NCI-H2196 (cell line): Measurements from ENCODE around the gene POU6F2.

Source experiments
- DNase-seq: peaks from one replicate; lab custom pipeline; 2025; ENCODE audit not compliant: unreplicated experiment; lab: John Stamatoyannopoulos, UW

The POU6F2 gene

DNA sequence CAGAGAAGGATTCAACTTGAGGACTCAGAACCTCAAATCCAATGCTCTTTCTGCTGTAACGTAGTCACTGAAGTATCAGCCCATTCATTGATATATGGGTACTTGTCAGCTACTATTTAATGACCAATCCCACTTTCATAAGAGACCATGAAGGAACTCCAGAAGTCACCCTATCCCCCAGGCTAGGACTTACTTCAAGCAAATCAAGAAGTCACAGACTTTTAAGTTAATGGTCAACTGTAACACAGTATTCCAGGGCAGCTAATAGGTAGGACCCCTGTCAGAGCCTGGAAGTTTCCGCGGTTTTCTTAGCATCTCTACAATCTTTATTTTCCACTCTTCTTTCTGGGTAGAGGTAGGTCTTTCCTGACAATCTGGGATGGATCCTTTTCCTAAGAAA lies 269.9 kb downstream of the POU6F2 start:
- no peak for DNase-seq

DNA sequence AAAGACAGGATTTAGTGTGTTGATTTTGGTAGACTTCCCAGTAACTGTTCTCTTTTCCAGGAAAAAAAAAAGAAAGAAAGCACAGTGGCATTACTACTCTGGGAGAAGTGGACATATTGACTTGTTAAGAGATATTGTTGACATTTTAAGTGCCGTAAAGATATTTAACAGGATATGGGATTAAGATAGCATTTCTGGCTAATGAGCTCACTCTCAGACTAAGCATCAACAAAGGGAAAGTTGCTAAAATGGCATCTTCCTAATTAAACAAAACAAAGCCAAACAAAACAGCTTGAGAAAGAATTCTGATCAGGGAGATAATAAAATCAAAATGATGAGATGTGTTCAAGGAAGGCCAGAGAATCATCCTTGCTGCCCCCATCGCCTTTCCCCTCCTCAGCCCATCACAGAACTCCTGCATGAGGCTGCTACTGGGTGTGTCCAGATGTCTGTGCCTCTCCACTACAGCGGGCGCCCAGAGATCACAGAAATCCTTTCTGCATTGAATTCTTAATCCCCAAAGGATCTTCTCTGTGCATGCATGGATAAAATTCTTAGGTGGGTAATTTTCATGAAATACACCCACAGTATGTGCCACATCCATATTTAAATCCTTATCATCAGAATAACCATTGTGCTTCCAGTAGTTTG lies 270.5 kb downstream of the POU6F2 start:
- no peak for DNase-seq

DNA sequence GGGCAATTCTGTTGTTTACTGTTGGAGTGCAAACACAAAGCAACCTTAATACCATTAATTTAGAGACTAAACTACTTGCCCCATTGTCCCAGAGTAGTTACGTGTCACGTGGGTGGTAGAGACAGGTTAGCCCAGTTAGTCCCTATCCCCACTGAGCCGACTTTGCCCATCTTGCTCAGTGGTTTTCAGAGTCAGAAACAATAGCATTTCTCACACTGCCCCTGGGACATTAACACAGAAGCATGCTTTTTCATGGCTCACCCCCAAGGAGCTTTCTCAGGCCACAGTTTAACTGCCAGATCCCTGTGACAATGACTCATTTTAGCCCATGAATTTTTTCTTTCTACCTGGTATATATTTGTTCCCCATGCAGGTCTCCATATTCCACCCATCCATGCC lies 271.0 kb downstream of the POU6F2 start:
- DNase-seq: no peak

DNA sequence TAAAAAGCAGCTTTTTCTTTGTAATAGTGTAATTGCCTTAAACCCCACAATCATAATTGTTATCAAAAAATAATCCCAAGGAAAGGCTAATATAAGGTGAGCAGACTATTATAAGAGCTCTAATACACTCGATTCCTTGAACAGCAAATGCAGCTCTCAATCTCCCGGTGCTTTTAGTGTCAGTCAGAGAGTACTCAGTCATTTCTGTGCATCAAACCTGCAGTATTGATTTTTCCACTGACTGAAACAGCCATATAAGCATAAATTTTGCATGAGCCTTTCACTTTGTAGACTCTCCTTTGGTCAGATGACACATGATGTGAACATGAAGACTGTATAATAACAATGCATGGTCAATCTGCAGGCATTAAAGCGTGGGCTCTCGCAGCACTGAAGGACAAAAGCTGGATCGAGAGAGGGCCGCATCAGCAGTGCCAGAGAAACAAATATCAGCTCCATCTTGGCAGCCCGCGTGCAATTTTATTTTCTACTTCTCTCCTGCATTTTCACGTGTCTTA lies 272.0 kb downstream of the POU6F2 start:
- DNase-seq: no peak

DNA sequence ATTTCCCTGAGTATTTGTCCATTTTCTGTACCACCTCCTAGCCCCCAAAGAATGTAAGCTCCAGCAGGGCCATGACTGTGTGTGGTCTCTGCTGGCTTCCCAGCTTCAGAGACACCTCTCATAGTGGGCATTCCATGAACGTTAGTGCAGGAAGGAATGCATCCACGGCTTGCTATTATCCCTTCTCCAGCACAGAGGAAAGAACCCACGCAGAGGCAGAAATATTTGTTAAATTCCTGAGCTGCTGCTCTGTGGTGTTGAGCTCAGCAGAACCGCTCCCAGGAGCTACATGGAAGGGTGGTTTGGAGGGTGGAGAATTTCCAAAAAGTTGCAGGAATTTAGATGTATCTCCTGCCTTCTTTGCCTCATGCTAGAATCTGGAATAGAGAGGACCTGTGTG lies 275.2 kb downstream of the POU6F2 start:
- DNase-seq: no peak

DNA sequence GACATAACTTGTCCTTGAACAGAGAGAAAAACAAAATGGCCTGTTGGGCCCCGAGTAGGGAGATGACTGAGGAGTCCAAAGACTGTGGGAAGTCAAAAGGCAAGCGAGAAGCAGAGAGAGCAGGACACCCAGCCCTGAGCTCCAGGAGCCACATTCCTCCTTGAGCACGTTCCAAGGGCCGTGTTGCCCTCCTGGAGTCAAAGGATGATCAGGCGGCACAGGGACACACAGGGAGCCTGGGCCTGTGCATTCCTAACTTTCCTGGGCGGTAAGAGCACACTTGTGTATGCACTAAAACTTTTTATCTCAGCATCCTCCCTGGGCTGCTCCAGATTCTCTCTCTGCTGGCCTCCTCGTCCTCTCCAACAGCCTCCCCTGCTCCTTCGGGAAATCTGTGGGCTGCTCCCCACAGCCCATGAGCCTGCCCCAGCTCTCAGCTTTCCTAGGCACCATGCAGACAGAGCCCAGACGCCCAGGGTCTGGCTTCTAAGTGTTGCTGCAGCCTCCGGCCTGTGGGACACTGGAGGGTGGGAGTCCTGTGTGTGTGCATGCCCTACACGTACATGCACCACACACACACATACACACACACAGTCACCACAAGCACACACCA lies 281.8 kb downstream of the POU6F2 start:
- DNase-seq: no peak

DNA sequence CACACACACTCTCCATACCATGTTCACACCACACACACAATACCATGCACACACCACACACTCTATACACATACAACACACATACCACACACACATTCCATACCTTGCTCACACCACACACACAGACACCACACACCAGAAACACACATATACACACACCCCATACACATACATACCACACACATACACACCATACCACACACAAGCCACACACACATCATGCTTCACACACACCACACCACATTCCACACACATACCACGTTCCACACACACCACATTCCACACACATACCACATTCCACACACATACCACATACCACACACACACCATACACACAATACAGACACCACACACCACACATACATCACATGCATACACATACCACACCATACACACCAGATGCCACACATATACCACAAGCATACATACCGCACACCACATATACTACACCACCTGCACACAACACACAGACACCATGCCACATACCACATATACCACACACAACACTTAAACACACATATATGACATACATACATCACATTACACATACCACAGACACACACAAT lies 282.7 kb downstream of the POU6F2 start:
- no peak for DNase-seq

DNA sequence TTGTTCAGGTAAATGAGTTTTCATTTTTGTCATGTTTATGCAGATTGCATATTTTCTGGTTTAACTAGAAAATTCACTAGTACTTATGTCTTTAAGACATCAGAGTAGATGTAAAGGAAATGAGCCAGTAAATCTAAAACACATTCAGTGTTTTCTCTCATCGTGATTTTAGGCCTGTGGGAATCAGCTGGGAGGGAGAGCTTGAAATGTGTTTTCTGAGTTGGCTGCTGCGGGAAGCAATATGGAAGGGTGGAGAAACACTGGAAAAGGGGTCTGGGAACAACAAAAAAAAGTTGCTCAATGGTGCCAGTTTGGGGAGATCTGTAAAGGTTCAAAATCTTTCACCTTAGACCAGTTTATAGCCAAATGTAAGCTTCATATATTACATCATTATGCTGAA lies 284.1 kb downstream of the POU6F2 start:
- no peak for DNase-seq

DNA sequence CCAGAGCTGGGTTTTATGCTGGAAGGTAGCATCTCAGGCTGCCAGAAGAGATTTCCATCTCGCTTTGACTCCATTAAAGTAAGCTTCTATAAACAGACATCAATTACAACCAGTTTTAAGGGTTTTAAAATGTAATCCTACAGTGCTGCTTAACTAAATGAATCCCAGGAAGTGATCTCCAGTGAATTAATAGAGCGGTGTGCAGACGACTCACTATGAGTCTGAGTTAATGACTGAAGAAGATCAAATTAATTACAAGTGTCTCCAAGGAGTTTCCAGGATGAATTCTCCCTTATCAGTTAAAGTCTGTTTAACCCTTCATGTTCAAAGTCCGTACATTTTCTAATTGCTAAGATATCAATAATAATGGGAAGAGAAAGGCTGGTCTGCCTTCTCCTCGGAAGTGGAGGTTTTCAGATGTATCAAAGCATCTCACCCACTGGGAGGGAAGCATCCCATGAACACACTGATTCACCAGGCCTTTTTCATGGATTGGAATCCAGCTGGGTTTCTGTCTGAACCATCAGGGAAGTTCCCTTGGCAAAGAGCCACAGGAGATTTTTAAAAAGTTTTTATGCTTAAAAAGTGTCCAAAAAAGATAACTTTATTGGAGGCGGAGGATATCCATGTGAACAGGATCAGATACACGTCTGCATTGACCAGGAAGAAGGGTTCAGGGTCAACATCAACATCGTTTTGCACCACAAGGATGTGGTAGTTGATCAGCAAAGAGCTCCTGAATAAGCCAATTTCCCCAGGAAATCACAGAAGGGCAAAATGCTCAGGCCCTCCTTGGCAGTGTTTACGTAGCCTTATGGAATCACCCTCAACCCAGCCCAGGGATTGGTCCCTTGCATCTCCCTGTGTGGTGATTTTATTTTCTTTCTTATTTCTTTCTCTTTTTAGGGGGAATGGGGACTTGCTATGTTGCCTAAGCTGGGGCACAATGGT lies 288.2 kb downstream of the POU6F2 start:
- no peak for DNase-seq

DNA sequence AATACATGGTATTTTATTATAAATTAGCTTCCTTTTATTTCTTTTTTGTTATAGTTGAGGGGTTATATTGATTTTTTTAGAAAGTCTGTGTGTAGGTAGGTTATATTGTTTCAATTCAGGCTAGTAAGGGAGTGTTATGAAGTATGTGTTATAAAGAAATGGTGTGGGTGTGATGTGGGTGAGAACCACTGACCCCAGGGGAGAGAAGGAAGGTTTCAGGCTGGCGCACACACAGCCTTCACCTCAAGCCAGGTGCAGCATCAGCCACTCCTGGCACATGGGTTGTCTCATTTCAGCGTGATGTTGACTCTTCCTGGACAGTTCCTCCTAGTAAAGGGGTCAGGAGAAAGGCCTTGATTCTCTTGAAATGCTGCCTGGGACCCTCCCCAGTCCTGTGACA lies 291.3 kb downstream of the POU6F2 start:
- no peak for DNase-seq

DNA sequence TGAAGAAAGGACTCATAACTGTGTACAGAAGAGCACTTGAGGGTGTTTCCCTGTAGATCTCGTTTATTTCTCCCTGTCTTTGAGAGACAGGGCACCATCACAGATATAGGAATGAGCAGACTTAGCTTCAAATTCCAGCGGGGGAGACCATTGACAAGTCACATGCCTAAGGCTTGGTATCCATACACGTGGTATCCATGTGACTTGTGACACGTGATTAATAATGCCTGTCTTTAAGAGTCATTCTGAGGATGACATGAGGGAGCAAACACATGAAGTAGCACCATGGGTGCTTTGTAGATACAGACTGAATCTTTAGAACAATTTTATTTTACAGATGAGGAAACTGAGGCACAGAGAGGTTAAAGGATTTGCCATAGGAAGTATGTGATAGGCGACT lies 292.3 kb downstream of the POU6F2 start:
- no peak for DNase-seq

DNA sequence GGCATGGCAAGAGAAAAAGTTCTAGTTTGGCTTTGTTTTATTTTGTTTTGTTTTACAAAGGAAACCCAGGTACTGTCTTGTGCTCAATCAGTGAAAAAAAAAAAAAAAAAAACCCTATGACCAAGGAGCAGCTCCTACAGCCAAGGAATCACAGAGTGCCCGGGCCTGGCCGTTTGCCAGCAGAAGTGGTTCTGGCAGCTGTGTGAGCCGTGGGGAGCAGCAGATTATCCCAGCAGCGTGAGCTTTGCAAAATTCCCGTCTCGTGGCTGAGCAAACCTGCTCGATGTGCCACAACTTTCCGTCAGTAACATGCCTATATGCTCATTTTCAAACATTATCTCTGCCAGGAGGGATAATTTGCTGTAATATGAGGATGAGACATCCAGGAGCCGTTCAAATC lies 293.7 kb downstream of the POU6F2 start:
- DNase-seq: no peak

DNA sequence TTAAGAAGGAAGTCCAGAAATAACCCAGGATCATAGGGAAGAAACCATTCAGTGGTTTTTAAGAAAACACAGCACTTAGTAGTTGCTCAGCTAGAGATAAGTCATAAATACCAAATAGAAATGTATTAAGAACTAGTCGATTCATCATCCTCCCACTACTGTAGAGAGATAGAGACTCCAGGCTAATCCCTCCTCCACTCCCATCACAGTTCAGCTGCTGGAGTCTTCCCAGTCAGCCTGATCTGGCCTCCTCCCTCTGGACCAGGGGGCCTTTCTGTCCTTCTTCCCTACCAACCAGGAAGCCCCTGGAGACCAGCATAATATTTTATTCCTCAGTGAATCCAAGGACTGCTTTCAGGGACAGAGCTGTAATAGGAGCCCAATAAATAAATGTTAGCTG lies 294.4 kb downstream of the POU6F2 start:
- no peak for DNase-seq

DNA sequence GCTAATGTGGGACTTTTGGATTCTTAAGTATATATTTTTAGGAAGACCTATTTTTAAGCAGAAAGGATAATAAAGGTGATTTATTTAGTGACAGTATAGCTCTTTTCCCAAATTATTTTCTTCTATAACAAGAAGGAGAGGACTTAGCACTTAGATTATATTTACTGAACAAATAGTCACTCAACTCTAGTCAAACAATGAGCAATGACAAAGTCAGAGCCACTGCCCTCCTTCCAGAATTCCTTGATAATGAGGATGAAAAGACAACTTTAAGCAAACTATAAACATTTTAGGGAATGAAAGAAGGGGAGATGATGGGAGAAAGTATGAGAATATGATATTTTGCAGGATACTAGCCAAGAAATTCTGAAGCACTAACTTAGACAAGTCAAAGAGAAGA lies 295.0 kb downstream of the POU6F2 start:
- no peak for DNase-seq

DNA sequence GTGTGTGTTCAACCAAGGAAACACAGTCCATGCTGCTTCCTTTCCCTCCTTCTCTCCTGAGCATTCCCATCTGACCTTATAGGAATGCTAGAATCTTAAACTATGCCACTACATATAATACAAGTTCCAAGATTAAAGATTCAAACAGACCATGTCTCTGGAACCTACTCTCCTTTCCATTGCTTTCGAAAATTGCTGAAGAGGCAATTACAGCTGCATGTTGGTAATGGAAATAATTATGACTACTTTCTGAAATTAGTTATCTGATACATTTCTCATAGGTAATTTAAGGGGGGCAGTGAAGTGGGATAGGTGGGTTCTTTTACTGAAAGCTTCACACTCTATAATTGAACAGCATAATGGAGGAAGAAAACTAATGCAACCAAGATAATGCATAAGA lies 302.6 kb downstream of the POU6F2 start:
- DNase-seq: no peak

DNA sequence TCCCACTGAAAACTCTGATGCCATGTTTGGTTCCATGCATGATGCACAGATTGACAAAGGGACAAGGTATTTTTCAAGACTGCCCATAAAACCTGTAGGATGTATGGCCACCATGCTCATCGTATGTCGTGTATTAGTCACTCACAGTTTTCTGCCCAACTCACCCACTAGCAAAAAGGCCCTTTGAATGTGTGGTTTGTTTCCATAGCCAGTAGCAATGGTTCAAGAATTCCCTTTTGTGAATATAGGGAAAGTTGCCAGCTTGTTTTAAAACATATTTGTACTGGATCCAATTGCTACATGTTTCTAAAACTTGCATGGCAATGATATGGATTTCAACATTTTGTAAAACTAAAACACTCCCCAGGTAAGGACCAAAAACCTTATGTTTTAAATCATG lies 307.5 kb downstream of the POU6F2 start:
- DNase-seq: no peak

DNA sequence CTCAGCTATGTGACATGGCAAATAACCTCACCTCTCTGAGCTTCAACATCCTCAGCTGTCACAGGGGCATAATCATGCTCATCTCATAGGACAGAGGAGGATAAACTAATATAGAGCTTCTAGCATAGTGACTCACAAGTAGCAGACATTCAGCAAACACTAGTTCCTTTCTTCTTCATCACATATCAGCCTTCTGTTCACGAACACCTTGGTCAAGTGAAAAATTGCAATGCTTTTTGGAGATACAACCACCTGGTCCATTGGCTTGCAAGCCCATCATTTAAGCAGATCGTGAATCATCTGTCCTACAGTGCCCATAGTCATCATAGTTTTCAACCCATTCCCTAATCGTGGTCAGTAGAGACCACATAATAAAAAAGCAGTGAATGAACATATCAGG lies 310.6 kb downstream of the POU6F2 start:
- no peak for DNase-seq

DNA sequence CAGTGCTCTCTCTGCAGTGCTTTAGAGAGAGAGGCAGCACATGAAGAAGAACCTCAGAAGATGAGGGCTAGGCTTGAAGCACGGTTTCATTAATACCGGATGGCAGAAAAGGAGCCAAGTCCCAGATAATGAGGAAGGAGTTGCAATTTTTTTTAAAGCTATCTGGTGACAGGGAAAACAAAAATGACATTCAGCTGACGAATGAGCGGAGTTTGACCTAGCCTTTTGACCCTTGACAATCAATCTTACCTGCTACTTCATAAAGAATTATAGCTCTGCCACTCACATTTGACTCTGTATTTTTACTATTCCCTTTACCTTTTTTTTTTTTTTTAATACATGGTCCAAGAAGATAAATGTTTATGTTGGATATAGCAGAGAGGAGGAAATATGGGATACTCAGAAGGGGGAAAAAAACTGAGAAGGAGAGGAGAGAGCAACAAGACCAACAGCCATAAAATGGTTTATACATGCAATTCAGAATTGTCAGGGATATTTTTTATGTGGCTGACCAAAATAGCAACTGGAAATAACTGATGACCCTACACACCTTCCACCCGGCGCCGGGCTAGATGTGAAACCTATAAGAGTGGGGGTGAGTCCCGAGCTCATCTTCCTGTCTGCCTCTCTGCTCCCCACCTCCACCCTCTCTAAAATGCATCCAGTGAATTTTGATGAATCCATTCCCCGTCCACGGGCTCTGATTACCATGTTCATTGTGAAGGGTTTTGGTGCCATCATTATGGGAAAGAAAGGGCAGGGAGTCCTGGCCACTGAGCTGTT lies 314.1 kb downstream of the POU6F2 start:
- DNase-seq: no peak

DNA sequence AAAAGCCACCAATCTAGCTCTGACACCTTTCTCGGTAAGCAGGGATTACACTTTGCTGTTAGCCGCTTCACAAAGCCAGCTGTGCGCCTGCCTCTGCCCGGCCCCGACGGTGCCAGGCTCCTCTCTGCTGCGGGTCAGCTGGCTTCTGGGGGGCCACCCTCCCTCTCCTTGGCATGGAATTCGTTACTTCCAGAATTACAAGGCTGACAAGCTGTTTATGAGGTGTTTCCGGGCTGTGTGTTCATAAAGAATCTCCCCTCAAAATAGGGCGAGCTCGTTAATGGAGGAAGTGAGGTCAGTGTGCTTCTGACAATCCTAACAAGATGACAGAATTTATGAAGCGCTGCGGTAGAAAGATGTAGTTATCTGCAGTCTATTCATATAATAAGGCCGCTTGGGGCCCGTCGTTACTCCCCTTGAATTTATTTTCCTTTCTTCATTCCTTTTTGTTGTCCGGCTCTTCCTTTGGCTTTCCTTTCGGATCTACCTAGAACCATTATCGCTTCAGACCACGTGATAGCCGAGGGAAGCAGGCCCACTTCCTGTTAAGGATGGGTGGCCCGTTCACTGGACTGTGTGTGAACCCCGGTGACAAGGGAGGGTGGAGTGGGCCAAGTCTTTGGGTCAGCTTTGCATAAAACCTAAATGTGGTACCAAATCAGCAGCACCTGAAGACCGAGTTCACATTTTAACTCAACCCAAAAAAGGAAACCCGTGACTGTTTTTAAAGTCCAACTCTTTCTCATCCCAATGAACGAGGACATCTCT lies 315.5 kb downstream of the POU6F2 start:
- DNase-seq: no peak

DNA sequence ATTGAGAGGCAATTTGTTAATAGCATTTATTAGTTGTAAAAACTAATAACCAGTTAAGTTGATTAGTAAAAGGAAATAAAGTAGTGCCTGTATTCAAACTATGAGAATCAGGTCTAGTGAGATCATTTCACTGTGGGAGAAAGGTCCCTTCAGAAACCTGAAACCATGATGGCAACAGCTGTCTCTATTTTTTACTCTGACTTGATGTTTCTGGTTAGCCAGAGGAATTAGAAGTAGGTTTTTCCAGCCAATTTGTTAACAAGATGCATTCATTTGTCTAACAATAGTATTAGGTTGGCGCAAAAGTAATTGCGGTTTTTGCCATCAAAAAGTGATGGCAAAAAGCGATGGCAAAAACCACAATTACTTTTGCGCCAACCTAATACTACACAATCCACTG lies 316.3 kb downstream of the POU6F2 start:
- no peak for DNase-seq
